Activated CD8-positive, alpha-beta memory T cell treated with anti-CD3 and anti-CD28 coated beads for 1 hour (primary cell): ENCODE measurements around the gene EIF4EBP2.

ENCODE experiments used
- DNase-seq, 2 donors: peaks; one replicate each; pipeline ENCODE4 v3.0.0-alpha.2; 2020; ENCODE audit warnings: low read depth in 1 of 2; ENCODE audit errors: extremely low read depth in 1 of 2

EIF4EBP2 gene

DNA sequence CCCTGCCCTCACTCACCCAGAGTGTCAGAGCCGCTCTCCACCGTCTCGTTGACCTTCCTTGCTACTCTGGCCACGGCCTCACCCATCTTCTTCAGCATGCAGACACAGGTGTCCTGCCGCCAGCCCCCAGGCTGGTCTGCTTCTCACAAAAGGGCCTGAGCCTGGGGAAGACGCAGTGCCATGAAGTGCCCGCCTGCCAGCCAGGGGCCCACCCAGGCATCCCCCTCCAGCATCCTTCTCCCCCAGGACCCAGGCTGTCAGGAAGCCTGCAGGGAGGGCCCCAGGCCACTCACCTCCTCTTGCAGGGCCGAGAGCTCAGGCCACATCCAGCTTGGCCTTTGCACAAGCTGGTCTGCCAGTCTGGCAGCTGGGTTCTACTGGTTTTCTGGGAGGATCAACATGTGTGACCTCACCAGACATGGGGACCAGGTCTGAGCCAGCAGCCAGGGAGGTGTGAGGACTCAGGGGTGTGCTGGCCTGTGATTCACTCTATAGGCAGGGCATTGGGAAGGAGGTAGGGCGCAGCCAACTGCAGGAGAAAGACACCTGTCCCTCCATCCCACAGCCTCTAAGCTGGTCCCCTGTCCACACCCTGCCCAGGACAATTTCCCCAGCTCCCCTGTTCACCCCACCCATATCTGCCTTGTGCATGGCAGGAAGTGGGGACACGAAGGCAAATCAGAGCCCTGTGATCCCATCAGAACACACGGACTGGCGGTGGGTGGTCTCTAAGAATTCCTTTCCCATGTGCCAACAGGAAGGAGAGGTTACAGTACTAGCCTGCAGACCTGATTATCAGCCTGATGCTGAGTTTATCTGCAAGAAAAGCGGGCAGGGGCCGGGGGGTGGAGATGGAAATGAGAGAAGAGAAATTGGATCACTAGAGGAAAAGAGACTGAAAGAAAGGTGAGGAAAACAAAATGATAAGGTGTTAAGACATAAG is 27.2 kb upstream of the EIF4EBP2 start:
- no peak for DNase-seq

DNA sequence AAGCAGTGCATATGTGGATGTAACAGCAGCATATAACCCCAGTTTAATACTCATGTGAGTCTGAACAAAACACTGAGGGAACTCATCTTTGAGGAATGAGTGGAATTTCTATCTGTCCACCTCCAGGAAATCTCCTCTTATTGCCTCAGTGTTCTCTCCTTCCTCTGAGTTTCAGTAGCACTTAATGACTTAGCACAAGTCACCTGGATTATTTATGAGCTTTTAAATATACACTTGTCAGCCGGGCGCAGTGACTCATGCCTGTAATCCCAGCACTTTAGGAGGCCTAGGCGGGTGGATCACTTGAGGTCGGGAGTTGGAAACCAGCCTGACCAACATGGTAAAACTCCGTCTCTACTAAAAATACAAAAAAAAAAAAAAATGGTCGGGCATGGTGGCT is 25.8 kb upstream of the EIF4EBP2 start:
- no peak for DNase-seq

DNA sequence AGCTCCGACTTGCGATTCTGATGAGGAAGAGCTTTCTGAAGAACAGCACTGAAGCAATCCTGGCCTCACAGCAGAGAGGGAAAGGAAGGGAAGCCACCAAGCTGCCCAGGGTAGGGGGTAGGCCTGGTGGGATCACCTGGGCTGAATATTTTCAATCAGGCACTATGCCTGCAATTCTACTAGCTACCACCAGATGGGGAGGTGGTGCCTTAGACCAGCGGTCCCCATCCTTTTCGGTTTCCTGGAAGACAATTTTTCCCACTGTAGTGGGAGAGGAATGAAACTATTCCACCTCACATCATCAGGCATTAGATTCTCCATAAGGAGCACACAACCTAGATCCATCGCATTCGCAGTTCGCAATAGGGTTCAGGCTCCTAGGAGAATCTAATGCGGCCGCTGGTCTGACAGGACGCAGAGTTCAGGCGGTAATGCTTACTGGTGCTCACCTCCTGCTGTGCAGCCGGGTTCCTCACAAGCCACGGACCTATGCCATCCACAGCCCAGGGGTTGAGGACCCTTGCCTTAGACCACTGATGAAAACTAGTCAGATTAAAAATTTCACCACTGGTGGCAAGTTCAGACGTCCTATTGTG is 24.3 kb upstream of the EIF4EBP2 start:
- DNase-seq: no peak

DNA sequence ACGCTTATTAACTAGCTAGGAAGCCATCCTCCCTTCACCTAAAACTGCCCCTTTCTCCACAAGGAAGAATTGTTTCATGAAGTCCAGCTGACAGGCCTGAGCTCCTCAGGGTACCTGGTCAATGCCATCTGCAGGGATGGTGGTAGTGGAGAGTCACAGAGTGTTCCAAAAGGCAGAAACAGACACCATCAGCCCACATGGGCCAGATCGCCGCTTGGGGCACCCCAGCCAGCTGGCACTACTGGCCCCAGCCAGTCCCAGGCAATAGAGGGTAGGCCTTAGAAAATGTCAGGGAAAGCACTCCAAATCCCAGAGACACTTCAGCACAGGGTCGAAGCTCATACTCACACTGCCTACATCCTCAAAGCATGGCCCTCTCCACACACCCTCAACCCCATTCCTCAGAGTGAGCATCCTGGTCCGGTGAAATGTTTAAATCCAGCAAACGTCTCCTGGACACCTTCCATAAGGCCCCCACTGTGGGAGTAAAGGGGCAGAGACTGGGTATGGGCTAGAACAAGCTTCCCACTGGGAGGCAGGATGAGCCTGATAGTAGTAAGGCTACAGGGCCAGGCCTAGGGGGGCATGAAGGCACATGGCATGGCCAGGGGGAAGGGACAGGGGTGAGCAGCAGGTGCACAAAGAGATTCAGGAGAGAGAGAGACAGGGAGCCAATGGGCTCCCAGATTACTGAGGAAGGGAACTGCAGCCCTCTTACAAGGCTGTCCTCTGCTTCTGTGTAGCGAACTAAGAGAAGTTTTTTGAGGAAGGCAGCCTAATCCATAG is 23.4 kb upstream of the EIF4EBP2 start:
- DNase-seq: no peak

DNA sequence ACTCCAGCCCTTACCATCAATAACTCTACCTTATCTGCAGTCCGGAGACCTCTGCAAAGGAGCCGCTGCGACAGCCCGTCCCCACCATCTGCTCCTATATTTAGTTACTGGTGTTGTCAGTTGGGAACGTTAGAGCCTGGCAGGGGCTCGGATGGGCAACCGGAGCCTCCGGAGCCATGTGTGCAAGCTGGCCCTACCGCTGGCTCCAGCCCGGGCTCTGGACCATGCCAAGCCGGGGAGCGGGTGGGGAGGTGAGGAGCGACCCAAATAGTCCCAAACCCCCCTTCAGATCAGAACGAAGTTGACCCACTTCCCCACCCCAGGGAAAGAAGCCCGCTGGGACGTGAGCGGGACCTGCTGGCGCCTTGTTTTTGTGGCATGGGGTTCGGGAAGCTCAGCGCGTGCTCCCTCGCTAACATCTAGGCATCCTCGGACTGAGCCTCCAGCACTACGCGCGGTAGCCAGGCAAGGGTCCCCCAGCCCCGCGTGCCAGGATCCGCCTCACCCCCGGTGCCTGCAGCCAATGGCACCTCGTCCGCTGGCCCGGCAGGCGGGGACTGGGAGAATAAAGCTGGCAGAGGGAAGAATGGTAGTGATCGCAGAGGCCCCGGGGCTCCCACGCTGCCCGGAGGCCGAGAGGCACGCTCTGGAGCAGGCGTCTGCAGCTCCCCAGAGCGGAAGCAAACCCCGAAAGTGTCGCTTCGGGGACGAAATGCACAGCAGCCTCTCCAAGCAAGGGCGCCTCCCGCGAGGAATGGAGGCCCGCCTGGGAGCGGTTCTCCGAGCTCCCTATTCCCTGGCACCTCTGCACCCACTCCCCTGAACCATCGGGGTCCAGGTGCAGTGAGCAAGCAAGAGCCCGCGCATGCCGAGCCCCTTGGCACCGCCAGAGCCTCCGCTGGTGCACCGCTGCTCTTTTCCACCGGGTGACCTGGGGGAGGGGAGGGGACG is 22.2 kb upstream of the EIF4EBP2 start:
- no peak for DNase-seq

DNA sequence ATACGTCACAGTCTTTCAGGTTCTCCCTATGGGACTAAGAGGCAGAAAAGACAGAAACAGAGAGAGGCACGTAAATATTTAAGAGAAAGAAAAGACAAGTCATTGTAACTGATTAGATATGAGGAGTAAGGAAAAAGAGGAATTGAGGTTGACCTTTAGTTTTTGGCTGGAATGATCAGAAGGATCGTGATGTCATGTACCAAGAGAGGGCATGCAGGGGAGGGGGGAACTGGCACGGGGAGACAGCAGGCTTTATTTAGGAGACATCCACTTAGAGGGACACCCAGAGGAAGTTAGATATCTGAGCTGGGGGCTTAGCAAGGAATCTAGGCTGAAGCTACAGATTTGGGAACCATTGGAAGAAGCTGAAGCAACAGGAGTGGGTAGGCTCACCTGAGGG is 12.3 kb upstream of the EIF4EBP2 start:
- DNase-seq: no peak

DNA sequence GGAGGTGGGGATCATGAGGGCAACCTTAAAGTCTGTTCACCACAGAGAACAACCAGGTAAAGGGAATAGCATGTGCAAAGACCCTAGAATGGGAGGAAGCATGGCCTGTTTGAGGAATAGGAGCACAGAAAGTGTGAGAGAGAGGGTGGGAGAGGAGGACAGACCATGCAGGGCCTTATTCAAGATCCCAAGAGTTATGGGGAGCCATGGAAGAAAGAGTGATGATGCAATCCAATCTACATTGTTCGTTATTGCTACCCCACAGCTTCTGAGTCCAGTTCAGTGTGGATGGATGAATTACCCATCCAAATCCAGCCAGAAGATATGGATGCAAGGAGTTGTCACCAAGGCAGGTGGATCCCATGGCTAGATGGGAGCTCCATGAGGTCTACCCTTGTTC is 7.8 kb upstream of the EIF4EBP2 start:
- DNase-seq: no peak

DNA sequence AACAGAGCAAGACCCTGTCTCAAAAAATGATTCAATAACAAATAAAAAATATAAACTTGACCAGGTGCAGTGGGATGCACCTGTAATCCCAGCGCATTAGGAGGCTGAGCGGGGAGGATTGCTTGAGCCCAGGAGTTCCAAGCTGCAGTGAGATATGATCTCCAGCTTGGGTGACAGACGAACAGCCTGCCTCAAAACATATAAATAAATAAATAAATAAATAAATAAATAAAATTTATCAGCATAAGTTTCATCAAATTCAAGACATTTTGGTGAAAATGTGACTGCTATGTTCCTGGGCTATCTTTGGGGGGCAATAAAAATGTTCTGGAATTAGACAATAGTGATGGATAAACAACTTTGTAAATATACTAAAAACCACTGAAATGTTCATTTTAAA is 4.8 kb upstream of the EIF4EBP2 start:
- no peak for DNase-seq

DNA sequence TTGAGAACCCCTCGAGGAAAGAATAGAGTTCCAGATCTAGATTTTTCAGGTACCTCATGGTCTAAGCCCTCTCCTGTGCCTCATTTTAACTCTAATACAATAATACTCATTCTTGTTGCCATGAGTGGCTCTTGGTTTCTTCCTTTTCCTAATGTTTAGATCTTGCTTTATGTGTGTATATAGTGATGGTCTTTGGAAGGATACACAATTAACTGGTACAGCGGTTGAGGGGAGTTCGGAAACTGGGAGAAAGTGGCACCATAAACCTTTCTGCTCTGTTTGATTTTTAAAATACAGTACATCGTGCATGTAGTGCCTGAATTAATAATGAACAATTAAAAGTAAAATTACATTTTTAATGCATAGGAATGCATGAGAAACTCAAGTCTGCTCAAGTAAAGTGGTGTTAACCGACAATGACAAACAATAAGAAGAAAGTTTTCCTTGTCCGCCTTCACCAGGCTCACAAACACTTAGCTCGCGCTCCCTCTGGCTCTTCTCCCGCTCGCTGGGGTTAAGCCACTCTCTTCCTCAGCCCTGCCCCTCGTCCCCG is 386 bp upstream of the EIF4EBP2 start:
- no peak for DNase-seq

DNA sequence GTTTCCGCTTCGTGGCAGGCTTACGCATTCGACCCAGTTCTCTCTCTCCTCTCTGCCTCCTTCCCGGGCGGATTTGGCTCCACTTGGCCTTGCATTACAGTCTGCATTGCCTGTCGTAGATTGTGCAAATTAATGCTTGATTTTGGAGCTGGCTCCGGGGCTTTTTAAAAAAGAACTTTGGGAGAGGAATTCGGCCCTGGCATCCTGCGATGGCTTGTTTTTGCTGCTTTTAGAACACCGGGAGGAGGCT is 767 bp downstream of the EIF4EBP2 start:
- DNase-seq: no peak

DNA sequence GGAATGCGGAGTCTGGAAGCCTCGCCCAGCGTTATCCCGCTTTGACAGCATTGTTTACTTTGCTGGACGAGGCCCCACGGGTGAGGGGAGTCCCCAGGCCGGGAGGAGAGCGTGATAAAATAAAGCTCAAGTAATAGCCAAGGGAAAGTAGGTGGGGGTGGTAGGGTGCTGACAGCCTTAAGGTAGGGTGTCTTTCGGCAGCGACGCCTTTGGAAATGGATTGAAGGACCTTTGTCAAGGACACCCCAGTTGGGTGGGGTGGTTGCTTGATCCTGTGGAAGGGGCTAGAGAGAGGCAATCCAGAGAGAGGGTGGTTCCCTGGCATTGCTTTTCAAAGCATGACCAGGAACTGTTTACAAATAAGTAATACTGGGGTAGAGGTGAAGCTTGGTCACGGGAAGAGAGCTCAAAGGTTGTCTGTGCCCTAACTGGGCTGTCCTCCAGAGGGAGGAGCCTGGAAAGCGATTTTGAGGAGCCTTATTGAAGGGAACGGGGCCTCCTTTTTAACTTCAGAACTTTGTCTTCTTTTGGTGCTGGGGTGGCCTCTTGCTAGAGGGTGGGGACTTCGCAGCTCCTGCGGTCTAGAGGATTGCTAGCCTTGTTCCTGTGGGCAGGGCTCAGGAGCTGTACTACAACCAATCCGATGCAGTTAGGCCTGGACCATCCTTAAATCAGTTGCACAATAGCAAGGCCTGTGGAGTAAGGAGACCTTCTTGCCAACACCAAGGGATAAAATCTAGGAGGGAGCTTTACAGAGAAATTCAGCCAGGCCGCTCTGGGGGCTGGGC is 1.3 kb downstream of the EIF4EBP2 start:
- DNase-seq: no peak

DNA sequence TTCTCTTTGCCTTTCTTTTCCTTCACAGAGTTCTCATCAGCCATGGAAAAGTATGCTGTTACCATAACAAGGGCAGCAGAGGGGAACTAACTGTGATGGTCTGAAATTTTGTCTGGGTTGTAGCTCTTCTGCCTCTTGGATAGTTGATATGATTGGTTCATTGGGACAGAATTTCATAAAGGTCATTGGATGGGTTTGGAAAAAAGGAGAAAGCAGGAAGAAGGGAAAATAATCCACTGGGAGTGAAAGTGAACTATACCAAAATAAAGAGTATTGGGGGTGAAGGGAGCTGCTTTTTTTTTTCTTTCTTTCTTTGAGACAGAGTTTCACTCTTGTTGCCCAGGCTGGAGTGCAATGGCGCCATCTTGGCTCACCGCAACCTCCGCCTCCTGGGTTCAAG is 5.8 kb downstream of the EIF4EBP2 start:
- no peak for DNase-seq

DNA sequence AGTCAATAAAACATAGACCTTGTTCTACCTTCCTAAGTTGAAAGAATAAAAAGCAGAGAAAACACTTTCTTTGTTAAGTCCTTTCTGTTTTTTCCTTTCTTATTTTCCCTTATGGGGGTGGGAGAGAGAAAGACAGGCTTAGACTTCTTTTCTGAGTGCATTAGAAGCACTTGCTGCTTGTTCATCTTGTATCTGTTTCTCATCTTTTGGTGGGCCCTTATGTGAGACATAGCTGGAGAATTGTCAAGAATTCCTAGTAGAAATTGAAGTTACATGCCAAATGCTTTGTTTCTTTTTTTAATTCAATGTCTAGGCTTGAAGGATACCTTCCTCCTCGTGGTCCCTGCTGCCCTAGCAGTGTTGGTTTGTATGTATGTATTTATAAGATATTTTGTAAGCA is 6.7 kb downstream of the EIF4EBP2 start:
- no peak for DNase-seq

DNA sequence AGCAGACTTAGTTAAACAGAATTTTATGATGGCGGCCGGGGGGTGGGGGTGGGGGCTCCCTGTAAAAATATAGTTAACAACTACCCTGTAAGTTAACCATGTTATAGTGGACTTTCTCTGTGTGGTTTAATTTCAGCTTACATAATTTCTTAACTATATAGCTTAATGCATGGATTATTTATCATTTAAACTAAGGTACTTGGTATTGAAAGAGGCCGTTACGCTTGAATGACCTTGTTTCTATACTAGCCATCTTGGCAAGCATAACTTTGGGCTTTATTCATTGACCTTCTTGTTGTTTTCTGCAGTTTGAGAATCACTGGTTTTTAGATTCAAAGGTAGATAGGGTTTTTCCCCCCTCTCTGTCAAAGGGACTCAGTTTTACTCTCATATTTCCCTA is 8.4 kb downstream of the EIF4EBP2 start:
- no peak for DNase-seq

DNA sequence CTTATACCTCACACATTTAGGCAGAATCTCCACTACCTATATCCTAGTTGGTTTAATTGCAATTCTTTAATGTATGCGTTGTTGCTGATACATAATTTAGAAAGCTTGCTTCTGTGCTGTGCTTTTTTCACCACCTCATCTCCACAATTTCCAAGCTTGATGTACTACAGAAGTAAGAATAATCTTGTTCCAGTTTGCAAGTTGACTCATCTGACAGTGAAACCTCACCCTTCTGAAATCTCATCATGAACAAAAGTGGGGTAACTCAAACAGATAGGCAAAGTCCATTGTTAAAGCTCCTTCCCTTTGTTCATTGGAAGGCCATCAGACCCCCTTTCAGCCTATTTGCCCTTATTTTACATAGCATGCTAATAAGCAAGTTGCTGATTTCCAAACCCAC is 13.6 kb downstream of the EIF4EBP2 start:
- no peak for DNase-seq

DNA sequence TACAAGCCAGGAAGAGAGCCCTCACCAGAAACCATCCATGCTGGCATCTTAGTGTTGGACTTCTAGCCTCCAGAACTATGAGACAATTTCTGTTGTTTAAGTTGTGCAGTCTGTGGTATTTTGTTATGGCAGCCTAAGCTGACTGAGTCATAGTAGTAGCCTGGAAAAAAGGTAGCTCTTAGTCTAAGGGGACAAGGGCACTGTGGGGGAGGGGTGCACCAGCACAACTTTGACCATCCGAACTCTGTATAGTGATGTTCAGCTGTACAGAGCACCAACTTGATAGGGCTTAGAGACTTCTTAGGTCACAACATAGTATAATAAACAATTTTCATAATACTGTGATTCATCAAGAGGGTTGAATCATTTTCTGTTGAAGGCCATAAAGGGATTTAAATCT is 14.3 kb downstream of the EIF4EBP2 start:
- DNase-seq: no peak

DNA sequence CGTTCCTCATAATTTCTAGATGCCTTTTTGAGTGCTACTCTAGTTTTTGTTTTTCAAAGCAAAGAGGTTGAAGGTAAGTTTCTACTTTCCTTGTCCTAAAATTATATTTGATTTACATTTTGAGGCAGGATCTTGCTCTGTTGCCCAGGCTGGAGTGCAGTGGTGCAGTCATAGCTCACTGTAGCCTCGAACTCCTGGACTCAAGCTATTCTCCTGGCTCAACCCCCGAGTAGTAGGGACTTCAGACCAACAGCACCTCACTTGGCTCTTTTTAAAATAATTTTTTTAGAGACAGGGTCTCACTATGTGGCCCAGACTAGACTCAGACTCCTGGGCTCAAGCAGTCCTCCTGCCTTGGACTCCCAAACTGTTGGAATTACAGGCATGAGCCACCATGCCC is 14.8 kb downstream of the EIF4EBP2 start:
- DNase-seq: no peak

DNA sequence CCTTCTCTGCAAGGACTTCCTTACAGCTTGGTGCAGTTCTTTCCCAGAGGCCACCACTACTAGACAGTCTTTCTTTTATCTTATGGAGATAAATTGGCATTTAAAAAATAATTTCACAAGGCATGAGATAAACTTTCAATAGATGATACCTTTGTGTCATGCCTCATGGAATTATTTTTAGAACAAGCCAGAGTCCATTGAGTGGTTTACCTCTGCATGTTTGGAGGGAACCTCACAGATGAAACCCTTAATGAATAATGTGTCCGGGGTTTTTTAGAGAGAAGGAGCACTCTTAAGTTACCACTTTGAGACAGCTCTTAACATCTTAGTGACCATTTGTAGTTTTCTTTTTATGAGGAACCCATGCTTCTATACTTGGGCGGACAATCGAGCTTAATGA is 20.4 kb downstream of the EIF4EBP2 start:
- no peak for DNase-seq

DNA sequence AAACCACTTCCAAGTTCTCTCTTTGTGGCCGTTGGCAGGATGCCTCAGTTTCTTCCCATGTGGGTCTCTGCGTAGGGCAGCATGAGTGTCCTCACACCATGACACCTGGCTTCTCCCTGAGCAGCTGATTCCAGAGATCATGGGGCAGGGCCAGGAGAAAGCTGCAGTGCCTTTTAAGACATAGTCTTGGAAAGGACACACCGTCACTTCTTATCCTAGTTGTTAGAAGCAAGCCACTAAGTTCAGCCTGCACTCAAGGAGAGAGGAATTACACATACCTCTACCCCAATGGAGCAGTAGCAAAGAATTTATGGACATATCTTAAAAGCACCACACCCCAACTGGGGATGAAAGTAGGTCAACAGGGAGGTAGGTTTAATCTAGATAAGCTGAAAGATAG is 21.2 kb downstream of the EIF4EBP2 start:
- DNase-seq: no peak

DNA sequence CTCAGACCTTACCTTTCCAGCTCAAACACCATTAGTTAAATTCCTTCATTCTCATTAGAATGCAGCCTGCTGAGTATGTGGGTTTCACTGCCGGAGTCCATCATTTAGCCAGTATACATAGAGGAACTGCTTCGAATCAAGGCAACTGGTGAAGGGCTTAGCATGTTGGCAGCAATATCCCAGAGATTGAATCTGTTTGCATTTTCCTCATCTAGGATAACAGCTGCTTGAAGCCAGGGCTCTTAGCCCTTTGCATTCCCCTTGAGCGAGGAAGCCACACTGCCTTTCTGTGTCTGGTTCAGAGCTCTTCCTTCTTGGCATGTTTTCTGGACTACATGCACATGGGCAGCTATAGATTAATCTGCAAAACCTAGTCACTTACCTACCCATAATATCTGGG is 22.9 kb downstream of the EIF4EBP2 start:
- no peak for DNase-seq
